T-helper 1 cell (primary cell): ENCODE results near the gene FMR1.
A peak's percentile ranks its signal among the peaks of the same experiment; 100 is the strongest.

Experiments used
- DNase-seq, 5 donors: peaks; one replicate each; pipeline ENCODE4 v3.0.0-alpha.2; 2012 to 2020

Gene FMR1

GRCh38 chrX:147917700-147918695, 6.3 kb downstream of the FMR1 start:
- DNase-seq, result peak in 3 of 5 donors; percentile 2 to 76 (median 29)

GRCh38 chrX:147920161-147920666, 8.5 kb downstream of the FMR1 start:
- DNase-seq, result no peak

- no peak for DNase-seq
Measured at GRCh38 chrX:147923605-147924004, 11.9 kb downstream of the FMR1 start.

- no peak for DNase-seq
Measured at GRCh38 chrX:147927256-147927655, 15.5 kb downstream of the FMR1 start.

GRCh38 chrX:147933815-147934214, 22.1 kb downstream of the FMR1 start:
- no peak for DNase-seq

DNA sequence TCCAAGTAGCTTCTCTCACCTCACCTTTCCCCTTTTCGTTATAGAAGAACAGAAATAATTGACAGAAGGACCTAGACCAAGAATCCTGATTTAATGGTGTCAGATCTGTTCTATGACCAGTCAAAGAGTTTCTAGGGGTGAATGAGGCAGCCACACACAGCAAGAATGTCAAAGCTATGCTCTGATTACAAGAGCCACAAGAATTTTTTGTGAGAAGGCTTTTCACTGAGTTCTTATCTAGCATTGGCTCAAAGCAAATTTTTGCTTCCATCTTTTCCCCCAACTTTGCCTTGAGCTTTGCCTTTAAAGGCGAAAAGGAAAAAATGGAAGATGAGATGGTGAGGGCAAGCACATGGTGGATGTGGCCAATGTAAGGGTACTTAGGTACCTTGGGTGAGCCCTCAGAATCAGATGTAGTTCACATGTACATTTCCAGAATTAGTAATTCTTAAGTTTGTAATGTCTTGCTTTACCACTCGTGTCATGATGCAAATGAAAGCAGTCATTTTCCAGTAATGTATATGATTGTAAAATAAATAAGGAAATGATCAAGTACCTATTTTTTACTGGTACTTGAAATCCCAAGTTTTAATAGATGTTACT, 23.5 kb downstream of the FMR1 start:
- no peak for DNase-seq

DNA sequence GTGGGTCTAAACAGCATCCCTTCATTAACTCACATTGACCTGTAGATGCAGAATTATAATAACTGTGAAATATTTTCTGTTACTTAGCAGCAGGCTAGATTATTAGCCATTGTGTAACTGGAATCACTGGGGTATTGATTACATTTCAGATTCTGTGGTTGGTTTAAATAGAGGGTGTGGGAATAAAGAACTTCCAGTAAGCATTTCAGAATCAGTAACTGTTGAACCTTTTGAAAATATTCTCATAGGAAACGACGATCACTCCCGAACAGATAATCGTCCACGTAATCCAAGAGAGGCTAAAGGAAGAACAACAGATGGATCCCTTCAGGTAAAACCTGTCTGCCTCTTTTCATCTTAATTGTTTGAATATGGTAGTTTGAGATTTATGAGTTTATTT, 33.6 kb downstream of the FMR1 start:
- DNase-seq, result no peak

GRCh38 chrX:147948531-147948930, 36.8 kb downstream of the FMR1 start:
- DNase-seq, result no peak

DNA sequence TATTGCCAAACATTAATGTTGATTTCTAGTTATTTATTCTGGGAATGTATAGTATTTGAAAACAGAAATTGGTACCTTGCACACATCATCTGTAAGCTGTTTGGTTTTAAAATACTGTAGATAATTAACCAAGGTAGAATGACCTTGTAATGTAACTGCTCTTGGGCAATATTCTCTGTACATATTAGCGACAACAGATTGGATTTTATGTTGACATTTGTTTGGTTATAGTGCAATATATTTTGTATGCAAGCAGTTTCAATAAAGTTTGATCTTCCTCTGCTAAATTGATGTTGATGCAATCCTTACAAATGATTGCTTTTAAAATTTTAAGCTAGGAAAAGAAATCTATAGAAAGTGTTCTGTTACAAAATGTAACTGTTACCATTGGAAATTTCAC, 38.6 kb downstream of the FMR1 start:
- no peak for DNase-seq

DNA sequence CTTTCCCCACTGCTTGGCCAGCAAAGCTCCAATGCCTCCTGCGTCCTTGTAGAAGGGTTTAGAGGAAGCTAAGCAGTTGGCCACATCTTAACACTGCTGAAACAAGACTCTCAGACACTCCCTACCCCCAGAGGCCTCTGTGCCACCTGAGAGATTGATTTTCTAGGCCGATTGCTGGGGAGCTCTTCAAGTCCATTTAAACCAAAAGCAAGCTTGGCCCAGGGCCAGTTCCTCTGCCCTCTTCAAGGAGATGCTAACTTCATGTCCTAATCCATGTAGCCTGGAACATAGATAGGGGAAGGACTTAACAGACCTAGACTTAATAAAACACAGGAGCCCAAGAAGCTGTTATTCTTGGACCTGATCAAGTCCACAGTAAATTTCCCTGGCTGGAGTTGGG, 42.3 kb downstream of the FMR1 start:
- no peak for DNase-seq

DNA sequence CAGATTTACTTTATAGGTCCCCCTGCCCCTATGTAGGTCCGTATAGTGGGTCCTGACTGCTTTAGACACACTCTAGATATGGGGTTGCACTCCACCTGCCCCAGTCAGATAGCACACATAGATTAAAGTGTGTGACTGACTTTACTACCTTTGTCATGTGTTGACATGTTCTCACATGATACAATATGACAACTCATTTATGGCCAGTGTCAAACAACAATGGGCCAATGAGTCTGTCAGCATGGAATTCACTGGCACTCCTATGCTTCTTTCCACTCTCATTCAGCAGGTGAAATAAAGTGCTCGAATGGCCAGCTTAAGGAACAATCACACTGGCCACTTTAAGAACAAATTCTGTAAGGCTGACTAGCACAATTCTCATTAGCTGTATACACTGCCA, 45.6 kb downstream of the FMR1 start:
- DNase-seq, result no peak

- DNase-seq, result no peak
Measured at GRCh38 chrX:147958291-147958690, 46.6 kb downstream of the FMR1 start.

- no peak for DNase-seq
Measured at GRCh38 chrX:147960722-147961121, 49.0 kb downstream of the FMR1 start.

DNA sequence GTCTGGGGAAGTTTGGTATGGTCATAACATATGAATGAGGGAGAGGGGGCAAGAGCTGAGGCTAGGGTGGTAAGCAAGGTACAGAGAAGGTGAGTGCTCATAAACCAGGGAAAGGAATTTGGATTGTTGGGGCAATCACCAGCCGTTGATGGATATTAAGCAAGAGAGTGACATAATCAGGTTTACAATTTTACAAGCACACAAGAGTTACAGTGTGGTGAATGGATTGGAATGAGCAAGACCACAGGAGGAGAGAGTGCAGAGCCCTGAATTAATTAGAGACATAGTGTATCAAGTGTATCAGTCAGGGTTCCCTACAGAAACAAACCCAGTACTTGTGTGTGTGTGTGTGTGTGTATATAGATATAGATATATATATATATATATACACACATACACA, 50.8 kb downstream of the FMR1 start:
- DNase-seq, result no peak

- no peak for DNase-seq
Measured at GRCh38 chrX:147978931-147979330, 67.2 kb downstream of the FMR1 start.

DNA sequence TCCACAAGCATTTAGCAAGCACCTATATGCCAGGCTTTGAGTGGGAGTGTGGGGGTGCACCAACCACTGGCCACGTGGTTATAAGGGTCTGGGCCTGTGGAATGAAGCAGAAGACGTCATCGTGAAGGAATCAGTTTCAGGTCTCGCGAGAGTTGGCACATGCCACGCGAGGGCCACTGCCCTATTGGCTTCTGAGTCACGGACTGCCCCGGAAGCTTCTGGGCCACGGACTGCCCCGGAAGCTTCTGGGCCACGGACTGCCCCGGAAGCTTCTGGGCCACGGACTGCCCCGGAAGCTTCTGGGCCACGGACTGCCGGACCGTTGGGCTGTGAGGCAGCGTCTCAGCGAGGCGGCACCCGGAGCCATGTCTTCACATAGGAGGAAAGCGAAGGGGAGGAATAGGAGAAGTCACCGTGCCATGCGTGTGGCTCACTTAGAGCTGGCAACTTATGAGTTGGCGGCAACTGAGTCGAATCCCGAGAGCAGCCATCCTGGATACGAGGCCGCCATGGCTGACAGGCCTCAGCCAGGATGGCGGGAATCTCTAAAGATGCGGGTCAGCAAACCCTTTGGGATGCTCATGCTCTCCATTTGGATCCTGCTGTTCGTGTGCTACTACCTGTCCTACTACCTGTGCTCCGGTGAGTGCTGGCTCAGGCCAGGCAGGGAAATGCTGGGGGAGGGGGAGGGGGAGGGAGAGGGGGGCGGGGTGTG, 69.5 kb downstream of the FMR1 start, which contains the start of gene FMR1NB:
Gene FMR1NB, plus strand, starts transcription at position 300 of the 715 bp plus-strand sequence. Its CDS starts 66 bp downstream, at position 366.
- DNase-seq, result no peak
